Esophagus muscularis mucosa (tissue), 4 donors: ENCODE results near the gene SOAT1. TPM values are rescaled to one million over a fixed set of nuclear protein-coding genes. Genes with fewer than 3 reads are reported as not detected.

Experiments used
- DNase-seq: peaks from one replicate; pipeline ENCODE4 v3.0.0-alpha.2; 2017; ENCODE audit errors: extremely low spot score
- H3K27ac ChIP-seq, 4 donors: fragments of 200-600 bp; sonication (generic); replicated peaks in 1 of 4; 1 replicate in 3 of 4; 2 replicates in 1 of 4; pipeline ENCODE4 v1.5.1; 2016 to 2019; ENCODE audit warnings: mild to moderate bottlenecking in 1 of 4
- H3K27me3 ChIP-seq, 4 donors: fragments of 200-600 bp; sonication (generic); one replicate each; pipeline versions ENCODE4 v1.5.1 to v1.6.0; 2016 to 2019
- H3K36me3 ChIP-seq, 4 donors: fragments of 200-600 bp; sonication (generic); one replicate each; pipeline ENCODE4 v1.5.1; 2016 to 2019
- H3K4me1 ChIP-seq, 4 donors: fragments of 200-600 bp; sonication (generic); one replicate each; pipeline ENCODE4 v1.5.1; 2016 to 2019
- H3K4me3 ChIP-seq, 4 donors: fragments of 200-600 bp; sonication (generic); 1 replicate in 2 of 4; 2 replicates in 2 of 4; pipeline ENCODE4 v1.5.1; 2016 to 2019; ENCODE audit warnings: mild to moderate bottlenecking in 4 of 4, moderate library complexity in 1 of 4
- H3K9me3 ChIP-seq, 4 donors: fragments of 200-600 bp; sonication (generic); 1 replicate in 3 of 4; 2 replicates in 1 of 4; pipeline ENCODE4 v1.5.1; 2016 to 2019
- CTCF ChIP-seq, 3 experiments: fragments of 200-600 bp in 2 of 3; fragments of 450-650 bp in 1 of 3; sonication (generic) in 2 of 3; IDR thresholded peaks; one replicate each; pipeline ENCODE4 v1.5.1; 2017 to 2019; ENCODE audit warnings: antibody characterized with exemption in 3 of 3, mild to moderate bottlenecking in 2 of 3, moderate library complexity in 1 of 3
- EP300 ChIP-seq: sonication (generic); formaldehyde crosslinking; IDR thresholded peaks from one replicate; pipeline ENCODE4 v1.6.1; 2017; ENCODE audit warnings: antibody characterized with exemption
- POLR2A ChIP-seq: fragments of 450-650 bp; IDR thresholded peaks from one replicate; pipeline ENCODE4 v1.6.1; 2017; ENCODE audit warnings: antibody characterized with exemption, moderate library complexity, mild to moderate bottlenecking, low read depth
- POLR2AphosphoS5 ChIP-seq, 2 donors: sonication (generic); formaldehyde crosslinking; IDR thresholded peaks; one replicate each; pipeline ENCODE4 v1.6.1; 2017; ENCODE audit warnings: antibody characterized with exemption in 2 of 2
- WGBS: methylation state at CpG from one replicate; pipeline ENCODE4 v1.1.5; 2018; 5-methylcytosine and 5-hydroxymethylcytosine counted together
- intact Hi-C: fragments of 100-400 bp; cut with DNase I; formaldehyde crosslinking; loops from one replicate; pipeline ENCODE4 v1.15.1; 2023
- total RNA-seq, 4 donors: library from RNA; depleted of rRNA; stranded (reverse); fragments of >200 nt; gene quantifications; one replicate each; pipeline versions ENCODE4 v1.1.0 to v1.2.1, GENCODE V29; 2016

Gene SOAT1
- total RNA-seq, 4 donors from 2014 or later: 10.8 to 19.7 (median 13.2) TPM

DNA sequence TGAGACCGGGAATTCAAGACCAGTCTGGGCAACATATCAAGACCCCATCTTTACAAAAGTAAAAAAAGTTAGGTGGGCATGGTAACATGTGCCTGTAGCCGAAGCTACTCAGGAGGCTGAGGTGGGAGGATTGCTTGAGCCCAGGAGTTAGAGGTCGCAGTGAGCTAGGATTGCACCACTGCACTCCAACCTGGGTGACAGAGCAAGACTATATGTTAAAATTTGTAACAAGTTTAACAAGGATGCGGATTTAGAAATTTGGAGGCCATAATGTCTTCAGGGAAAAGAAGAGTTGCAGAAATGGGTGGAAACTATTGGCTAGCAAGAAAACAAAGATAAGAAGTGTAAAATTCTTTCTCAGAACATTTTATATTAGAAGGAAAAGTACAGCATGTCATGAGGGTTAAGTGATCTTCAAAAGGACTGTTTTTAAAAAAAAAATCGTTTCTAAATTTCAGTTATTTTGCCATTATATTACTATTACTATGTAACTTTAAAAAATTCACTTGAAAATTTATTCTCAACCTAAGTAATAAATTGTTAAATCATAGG, 17.6 kb downstream of the SOAT1 start:
- Histone ChIP-seq H3K27me3 (no peaks in the 10 kb centered on the region), H3K27ac (no peak overlapping the region), H3K4me3 (no peak overlapping the region), H3K36me3 (peaks cover 0 to 28% (median 0%) of the 10 kb centered on the region in 4 donors), H3K9me3 (no peaks in the 10 kb centered on the region), H3K4me1 (peaks cover 0 to 6% (median 0%) of the 10 kb centered on the region in 4 donors)
- WGBS: 92% methylated on average over 5 of the region's 5 CpGs
- TF ChIP-seq EP300 (no peak), CTCF (IDR thresholded peaks at IDR 0.05) (no peak), POLR2AphosphoS5 (IDR thresholded peaks at IDR 0.05) (no peak), POLR2A (no peak)
- intact Hi-C loops: no loop called here
- DNase-seq: no peak

GRCh38 chr1:179313004-179313403, 19.4 kb downstream of the SOAT1 start:
- TF ChIP-seq EP300: no peak
- no peak for TF ChIP-seq POLR2AphosphoS5 (IDR thresholded peaks at IDR 0.05)
- no peak for TF ChIP-seq POLR2A
- TF ChIP-seq CTCF (IDR thresholded peaks at IDR 0.05): no peak
- H3K27ac ChIP-seq: no peak overlapping the region
- 94% methylated on average over 6 of the region's 6 CpGs for WGBS
- intact Hi-C loops: no loop called here
- no peaks in the 10 kb centered on the region for H3K9me3 ChIP-seq
- no peak overlapping the region for H3K4me3 ChIP-seq
- H3K4me1 ChIP-seq: peaks cover 0 to 6% (median 0%) of the 10 kb centered on the region in 4 donors
- DNase-seq: no peak
- H3K36me3 ChIP-seq: peaks cover 0 to 16% (median 0%) of the 10 kb centered on the region in 4 donors
- no peaks in the 10 kb centered on the region for H3K27me3 ChIP-seq

DNA sequence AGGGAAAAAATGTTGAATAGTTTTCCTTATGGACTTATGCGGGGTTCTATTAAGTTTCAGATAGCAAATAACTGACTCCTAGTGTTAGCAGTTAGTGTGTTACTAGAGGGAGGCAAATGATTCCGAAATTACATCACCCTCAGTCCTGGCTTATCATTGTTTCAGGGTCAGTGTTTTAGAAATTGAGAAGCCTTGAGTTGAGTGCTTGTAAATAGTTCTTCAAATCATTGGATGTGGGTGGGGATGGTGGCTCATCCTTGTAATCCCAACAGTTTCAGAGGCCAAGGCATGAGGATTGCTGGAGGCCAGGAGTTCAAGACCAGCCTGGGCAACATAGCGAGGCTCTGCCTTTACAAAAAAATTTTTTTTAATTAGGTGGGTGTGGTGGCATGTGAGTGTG, 21.3 kb downstream of the SOAT1 start:
- TF ChIP-seq CTCF (IDR thresholded peaks at IDR 0.05) (no peak), EP300 (no peak), POLR2AphosphoS5 (IDR thresholded peaks at IDR 0.05) (no peak), POLR2A (no peak)
- intact Hi-C loops: no loop called here

GRCh38 chr1:179318491-179318890, 24.9 kb downstream of the SOAT1 start:
- peaks cover 0 to 15% (median under 1%) of the 10 kb centered on the region in 4 donors for H3K36me3 ChIP-seq
- peaks cover 0 to 5% (median 0%) of the 10 kb centered on the region in 4 donors for H3K4me1 ChIP-seq
- no peak overlapping the region for H3K27ac ChIP-seq
- no peak for TF ChIP-seq EP300
- no peak for TF ChIP-seq POLR2AphosphoS5 (IDR thresholded peaks at IDR 0.05)
- TF ChIP-seq CTCF (IDR thresholded peaks at IDR 0.05): no peak
- no peak for TF ChIP-seq POLR2A
- intact Hi-C loops: no loop called here
- H3K9me3 ChIP-seq: no peaks in the 10 kb centered on the region
- DNase-seq: no peak
- H3K4me3 ChIP-seq: no peak overlapping the region
- H3K27me3 ChIP-seq: no peaks in the 10 kb centered on the region
- WGBS: 82% methylated on average over 5 of the region's 5 CpGs

More for the DNA sequence above, 21.3 kb downstream of the SOAT1 start:
- Histone ChIP-seq H3K27ac (no peak overlapping the region), H3K27me3 (no peaks in the 10 kb centered on the region), H3K4me1 (peaks cover 0 to 6% (median 0%) of the 10 kb centered on the region in 4 donors), H3K9me3 (no peaks in the 10 kb centered on the region), H3K36me3 (peaks cover 0 to 12% (median 0%) of the 10 kb centered on the region in 4 donors), H3K4me3 (no peak overlapping the region)
- 100% methylated on average over 3 of the region's 3 CpGs for WGBS
- no peak for DNase-seq
